ENCODE data around the gene NR4A1.

The NR4A1 gene

DNA sequence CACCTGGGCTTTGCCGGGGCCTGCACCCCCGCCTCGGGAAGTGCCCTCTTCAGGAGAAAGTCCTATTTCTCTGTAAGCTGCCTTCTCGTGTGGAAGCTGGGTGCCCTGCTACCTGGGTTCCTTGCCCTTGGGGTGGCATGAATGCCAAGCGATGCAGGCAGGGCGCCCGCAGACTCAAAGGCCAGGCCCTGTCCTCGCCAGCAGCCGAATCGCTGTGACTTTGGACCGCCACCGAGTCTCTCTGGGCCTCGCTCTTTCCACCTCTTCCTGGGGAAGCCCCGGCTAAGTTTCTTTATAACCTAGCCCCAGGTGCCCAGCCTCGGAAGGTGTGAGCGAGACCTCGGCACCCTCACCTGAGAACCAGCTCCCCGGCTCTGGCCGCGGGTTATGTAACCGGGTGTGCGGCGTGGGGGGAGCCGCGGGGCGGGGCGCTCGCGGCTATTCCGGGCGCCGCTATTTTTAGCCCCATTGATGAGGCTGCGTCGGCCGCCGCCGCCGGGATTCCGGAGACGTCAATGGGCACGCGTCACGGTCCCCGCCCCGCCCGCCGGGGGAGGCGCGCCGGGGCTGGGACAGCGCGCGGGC is 14.6 kb upstream of the NR4A1 start:
- ChIA-PET POLR2A (interaction anchor here (0.6 kb wide), 1 partner anchor 1058 kb away, joined by 3 read pairs; no protein-coding TSS in a partner anchor), CTCF (interaction anchor here (0.9 to 5.6 kb wide), 2 partner anchors 12 to 33 kb away, joined by 4 to 76 read pairs; no protein-coding TSS in a partner anchor)
- no peaks in the 10 kb centered on the region for H3K9me3 ChIP-seq (ENCODE audit: control insufficient read depth, insufficient read depth, low read depth, low read length)
- peak overlapping the region; percentile 29 for H3K4me3 ChIP-seq (ENCODE audit: low read depth, low read length)
- H3K27ac ChIP-seq (ENCODE audit: extremely low read depth, low read depth, low read length) = no peak overlapping the region
- H3K36me3 ChIP-seq (ENCODE audit: control insufficient read depth in 2 of 2, insufficient read depth in 1 of 2, low read length in 2 of 2) = no peaks in the 10 kb centered on the region
- H3K4me1 ChIP-seq (ENCODE audit: control insufficient read depth, insufficient read depth, low read length) = peaks cover 8% of the 10 kb centered on the region
- TF ChIP-seq ZSCAN23 (tag by site-specific recombination; IDR thresholded peaks at IDR 0.05) (no peak), KLF10 (tag by site-specific recombination; IDR thresholded peaks at IDR 0.05) (peak; percentile 89), ZNF501 (tag by site-specific recombination; IDR thresholded peaks at IDR 0.05) (no peak; the same call in 1 of the 2 replicates), ZNF768 (tag by site-specific recombination; IDR thresholded peaks at IDR 0.05) (no peak), ZNF112 (tag by site-specific recombination; IDR thresholded peaks at IDR 0.05) (no peak), ZBTB44 (tag by site-specific recombination; IDR thresholded peaks at IDR 0.05) (0 out of 2 replicates have a peak, but pooled peaks have one; percentile 9), ZXDB (tag by site-specific recombination; IDR thresholded peaks at IDR 0.05) (0 out of 2 replicates have a peak, but pooled peaks have one; percentile 33), ZFHX2 (tag by site-specific recombination; conservative IDR thresholded peaks at IDR 0.05) (peak; percentile 51), ZNF138 (tag by site-specific recombination; IDR thresholded peaks at IDR 0.05; ENCODE audit: borderline replicate concordance) (no peak), ZNF292 (tag by site-specific recombination; IDR thresholded peaks at IDR 0.05; ENCODE audit: borderline replicate concordance, low read depth) (no peak), ZNF548 (tag by site-specific recombination; IDR thresholded peaks at IDR 0.05) (no peak), ZBTB21 (tag by site-specific recombination; IDR thresholded peaks at IDR 0.05) (peak; percentile 28; the same call in 1 of the 2 replicates), ZNF394 (tag by site-specific recombination; IDR thresholded peaks at IDR 0.05; ENCODE audit: borderline replicate concordance) (0 out of 2 replicates have a peak, but pooled peaks have one; percentile 19), MEIS1 (CRISPR knock-in tag; IDR thresholded peaks at IDR 0.05; ENCODE audit: borderline replicate concordance) (no peak), ZBTB8A (tag by site-specific recombination; IDR thresholded peaks at IDR 0.05) (peak; percentile 72), KLF17 (tag by site-specific recombination; IDR thresholded peaks at IDR 0.05) (0 out of 2 replicates have a peak, but pooled peaks have one; percentile 59), ZNF146 (tag by site-specific recombination; IDR thresholded peaks at IDR 0.05) (no peak), KLF7 (tag by site-specific recombination; IDR thresholded peaks at IDR 0.05; ENCODE audit: borderline replicate concordance) (peak; percentile 82; the same call in 1 of the 2 replicates), ZFP41 (tag by site-specific recombination; IDR thresholded peaks at IDR 0.05; ENCODE audit: borderline replicate concordance) (no peak), ZNF747 (tag by site-specific recombination; IDR thresholded peaks at IDR 0.05) (no peak), HOXA7 (CRISPR knock-in tag; IDR thresholded peaks at IDR 0.05; ENCODE audit: borderline replicate concordance) (no peak), ZNF596 (tag by site-specific recombination; IDR thresholded peaks at IDR 0.05) (peak; percentile 58; the same call in 1 of the 2 replicates)
- TF ChIP-seq, protein P1, sequence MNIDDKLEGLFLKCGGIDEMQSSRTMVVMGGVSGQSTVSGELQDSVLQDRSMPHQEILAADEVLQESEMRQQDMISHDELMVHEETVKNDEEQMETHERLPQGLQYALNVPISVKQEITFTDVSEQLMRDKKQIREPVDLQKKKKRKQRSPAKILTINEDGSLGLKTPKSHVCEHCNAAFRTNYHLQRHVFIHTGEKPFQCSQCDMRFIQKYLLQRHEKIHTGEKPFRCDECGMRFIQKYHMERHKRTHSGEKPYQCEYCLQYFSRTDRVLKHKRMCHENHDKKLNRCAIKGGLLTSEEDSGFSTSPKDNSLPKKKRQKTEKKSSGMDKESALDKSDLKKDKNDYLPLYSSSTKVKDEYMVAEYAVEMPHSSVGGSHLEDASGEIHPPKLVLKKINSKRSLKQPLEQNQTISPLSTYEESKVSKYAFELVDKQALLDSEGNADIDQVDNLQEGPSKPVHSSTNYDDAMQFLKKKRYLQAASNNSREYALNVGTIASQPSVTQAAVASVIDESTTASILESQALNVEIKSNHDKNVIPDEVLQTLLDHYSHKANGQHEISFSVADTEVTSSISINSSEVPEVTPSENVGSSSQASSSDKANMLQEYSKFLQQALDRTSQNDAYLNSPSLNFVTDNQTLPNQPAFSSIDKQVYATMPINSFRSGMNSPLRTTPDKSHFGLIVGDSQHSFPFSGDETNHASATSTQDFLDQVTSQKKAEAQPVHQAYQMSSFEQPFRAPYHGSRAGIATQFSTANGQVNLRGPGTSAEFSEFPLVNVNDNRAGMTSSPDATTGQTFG (tag by site-specific recombination; IDR thresholded peaks at IDR 0.05; ENCODE audit: borderline replicate concordance) = no peak
- TF ChIP-seq, protein P2, sequence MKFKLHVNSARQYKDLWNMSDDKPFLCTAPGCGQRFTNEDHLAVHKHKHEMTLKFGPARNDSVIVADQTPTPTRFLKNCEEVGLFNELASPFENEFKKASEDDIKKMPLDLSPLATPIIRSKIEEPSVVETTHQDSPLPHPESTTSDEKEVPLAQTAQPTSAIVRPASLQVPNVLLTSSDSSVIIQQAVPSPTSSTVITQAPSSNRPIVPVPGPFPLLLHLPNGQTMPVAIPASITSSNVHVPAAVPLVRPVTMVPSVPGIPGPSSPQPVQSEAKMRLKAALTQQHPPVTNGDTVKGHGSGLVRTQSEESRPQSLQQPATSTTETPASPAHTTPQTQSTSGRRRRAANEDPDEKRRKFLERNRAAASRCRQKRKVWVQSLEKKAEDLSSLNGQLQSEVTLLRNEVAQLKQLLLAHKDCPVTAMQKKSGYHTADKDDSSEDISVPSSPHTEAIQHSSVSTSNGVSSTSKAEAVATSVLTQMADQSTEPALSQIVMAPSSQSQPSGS (tag by site-specific recombination; IDR thresholded peaks at IDR 0.05; ENCODE audit: low read depth) = no peak
- TF ChIP-seq, protein P3, sequence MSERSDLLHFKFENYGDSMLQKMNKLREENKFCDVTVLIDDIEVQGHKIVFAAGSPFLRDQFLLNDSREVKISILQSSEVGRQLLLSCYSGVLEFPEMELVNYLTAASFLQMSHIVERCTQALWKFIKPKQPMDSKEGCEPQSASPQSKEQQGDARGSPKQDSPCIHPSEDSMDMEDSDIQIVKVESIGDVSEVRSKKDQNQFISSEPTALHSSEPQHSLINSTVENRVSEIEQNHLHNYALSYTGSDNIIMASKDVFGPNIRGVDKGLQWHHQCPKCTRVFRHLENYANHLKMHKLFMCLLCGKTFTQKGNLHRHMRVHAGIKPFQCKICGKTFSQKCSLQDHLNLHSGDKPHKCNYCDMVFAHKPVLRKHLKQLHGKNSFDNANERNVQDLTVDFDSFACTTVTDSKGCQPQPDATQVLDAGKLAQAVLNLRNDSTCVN (tag by site-specific recombination; optimal IDR thresholded peaks at IDR 0.05) = peak; percentile 44
- TF ChIP-seq, protein P4, sequence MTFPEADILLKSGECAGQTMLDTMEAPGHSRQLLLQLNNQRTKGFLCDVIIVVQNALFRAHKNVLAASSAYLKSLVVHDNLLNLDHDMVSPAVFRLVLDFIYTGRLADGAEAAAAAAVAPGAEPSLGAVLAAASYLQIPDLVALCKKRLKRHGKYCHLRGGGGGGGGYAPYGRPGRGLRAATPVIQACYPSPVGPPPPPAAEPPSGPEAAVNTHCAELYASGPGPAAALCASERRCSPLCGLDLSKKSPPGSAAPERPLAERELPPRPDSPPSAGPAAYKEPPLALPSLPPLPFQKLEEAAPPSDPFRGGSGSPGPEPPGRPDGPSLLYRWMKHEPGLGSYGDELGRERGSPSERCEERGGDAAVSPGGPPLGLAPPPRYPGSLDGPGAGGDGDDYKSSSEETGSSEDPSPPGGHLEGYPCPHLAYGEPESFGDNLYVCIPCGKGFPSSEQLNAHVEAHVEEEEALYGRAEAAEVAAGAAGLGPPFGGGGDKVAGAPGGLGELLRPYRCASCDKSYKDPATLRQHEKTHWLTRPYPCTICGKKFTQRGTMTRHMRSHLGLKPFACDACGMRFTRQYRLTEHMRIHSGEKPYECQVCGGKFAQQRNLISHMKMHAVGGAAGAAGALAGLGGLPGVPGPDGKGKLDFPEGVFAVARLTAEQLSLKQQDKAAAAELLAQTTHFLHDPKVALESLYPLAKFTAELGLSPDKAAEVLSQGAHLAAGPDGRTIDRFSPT (tag by site-specific recombination; IDR thresholded peaks at IDR 0.05) = peak; percentile 61
